Measurements from ENCODE around the gene IGSF3.
"Not testable (repeated sequence)": the region's sequence is repeated elsewhere in the genome, so short reads cannot be mapped to it uniquely, and the experiment has no call there.

Gene IGSF3

GRCh38 chr1:116595946-116596741 is 71.4 kb downstream of the IGSF3 start:
- not testable (repeated sequence) for H3K36me3 ChIP-seq (ENCODE audit: control insufficient read depth, insufficient read depth, low read length); DNase-seq (ENCODE audit: extremely low read depth, insufficient read length); H3K27me3 ChIP-seq (replicated peaks; ENCODE audit: control insufficient read depth, insufficient read depth, low read length); H3K4me3 ChIP-seq (replicated peaks; ENCODE audit: low read depth, low read length)
- TF ChIP-seq, protein P1, sequence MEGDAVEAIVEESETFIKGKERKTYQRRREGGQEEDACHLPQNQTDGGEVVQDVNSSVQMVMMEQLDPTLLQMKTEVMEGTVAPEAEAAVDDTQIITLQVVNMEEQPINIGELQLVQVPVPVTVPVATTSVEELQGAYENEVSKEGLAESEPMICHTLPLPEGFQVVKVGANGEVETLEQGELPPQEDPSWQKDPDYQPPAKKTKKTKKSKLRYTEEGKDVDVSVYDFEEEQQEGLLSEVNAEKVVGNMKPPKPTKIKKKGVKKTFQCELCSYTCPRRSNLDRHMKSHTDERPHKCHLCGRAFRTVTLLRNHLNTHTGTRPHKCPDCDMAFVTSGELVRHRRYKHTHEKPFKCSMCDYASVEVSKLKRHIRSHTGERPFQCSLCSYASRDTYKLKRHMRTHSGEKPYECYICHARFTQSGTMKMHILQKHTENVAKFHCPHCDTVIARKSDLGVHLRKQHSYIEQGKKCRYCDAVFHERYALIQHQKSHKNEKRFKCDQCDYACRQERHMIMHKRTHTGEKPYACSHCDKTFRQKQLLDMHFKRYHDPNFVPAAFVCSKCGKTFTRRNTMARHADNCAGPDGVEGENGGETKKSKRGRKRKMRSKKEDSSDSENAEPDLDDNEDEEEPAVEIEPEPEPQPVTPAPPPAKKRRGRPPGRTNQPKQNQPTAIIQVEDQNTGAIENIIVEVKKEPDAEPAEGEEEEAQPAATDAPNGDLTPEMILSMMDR (IDR thresholded peaks at IDR 0.05; ENCODE audit: insufficient read depth, low read length, poor library complexity, severe bottlenecking), result peak; percentile 59

GRCh38 chr1:116595065-116595840 is 72.3 kb downstream of the IGSF3 start:
- not testable (repeated sequence) for DNase-seq (ENCODE audit: extremely low read depth, insufficient read length); H3K27me3 ChIP-seq (replicated peaks; ENCODE audit: control insufficient read depth, insufficient read depth, low read length); H3K4me3 ChIP-seq (replicated peaks; ENCODE audit: low read depth, low read length); H3K36me3 ChIP-seq (ENCODE audit: control insufficient read depth, insufficient read depth, low read length)
- TF ChIP-seq, protein P1 (IDR thresholded peaks at IDR 0.05; ENCODE audit: insufficient read depth, low read length, poor library complexity, severe bottlenecking), result peak; percentile 29

- DNase-seq (ENCODE audit: extremely low read depth, insufficient read length); H3K27me3 ChIP-seq (replicated peaks; ENCODE audit: control insufficient read depth, insufficient read depth, low read length); H3K36me3 ChIP-seq (ENCODE audit: control insufficient read depth, insufficient read depth, low read length); H3K4me3 ChIP-seq (replicated peaks; ENCODE audit: low read depth, low read length): not testable (repeated sequence)
These were observed 73.6 kb downstream of the IGSF3 start for GRCh38 chr1:116593977-116594376.

- not testable (repeated sequence) for DNase-seq (ENCODE audit: extremely low read depth, insufficient read length); H3K4me3 ChIP-seq (replicated peaks; ENCODE audit: low read depth, low read length); H3K36me3 ChIP-seq (ENCODE audit: control insufficient read depth, insufficient read depth, low read length); H3K27me3 ChIP-seq (replicated peaks; ENCODE audit: control insufficient read depth, insufficient read depth, low read length)
These were observed 74.1 kb downstream of the IGSF3 start for GRCh38 chr1:116593401-116593800.

- not testable (repeated sequence) for DNase-seq (ENCODE audit: extremely low read depth, insufficient read length); H3K36me3 ChIP-seq (ENCODE audit: control insufficient read depth, insufficient read depth, low read length); H3K4me3 ChIP-seq (replicated peaks; ENCODE audit: low read depth, low read length); H3K27me3 ChIP-seq (replicated peaks; ENCODE audit: control insufficient read depth, insufficient read depth, low read length)
These were observed 75.5 kb downstream of the IGSF3 start for GRCh38 chr1:116591951-116592605.

DNA sequence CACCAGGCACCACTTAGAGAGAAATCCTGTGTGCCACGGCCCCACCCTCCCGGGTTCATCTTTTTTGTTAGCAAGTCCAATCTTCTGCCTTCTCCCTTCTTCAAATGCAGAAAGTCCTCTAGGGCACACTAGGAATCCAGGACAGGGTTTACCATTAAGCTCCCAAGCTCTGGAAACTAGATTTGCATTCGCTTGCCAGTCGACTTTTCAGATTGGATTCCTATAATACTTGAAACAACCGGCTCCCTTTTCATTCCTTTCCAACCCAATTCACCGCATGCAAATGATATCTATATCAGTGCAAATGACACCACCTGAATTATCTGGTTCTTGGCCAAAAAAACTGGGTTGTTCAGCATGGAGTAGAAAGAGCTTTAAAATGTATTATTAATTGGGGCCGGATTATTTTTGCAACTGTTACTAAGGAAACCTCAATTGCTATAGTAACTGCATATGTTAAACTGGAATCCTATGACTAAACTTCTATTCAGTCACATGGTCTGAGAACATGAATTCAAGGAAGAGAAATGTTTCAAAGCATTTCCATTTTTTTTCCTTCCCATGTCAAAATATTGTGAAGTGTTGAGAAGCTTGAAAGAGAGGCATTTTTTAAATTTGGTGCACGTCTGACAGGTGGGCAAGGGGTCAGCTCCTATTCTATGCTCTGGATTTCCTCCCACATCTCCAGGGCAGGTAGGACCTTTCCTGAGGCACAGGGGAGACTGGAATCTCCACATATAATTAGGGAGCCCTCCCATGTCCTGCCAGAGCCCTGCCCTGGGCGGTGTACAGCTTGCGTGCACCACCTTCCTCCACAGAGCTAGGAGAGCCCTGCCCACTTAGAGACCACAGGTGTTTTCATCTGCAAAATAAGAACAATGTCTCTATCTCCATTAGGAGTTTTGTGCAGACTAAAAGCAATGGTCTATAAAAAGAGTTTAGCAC is 76.3 kb downstream of the IGSF3 start:
- not testable (repeated sequence) for H3K27me3 ChIP-seq (replicated peaks; ENCODE audit: control insufficient read depth, insufficient read depth, low read length); H3K4me3 ChIP-seq (replicated peaks; ENCODE audit: low read depth, low read length); DNase-seq (ENCODE audit: extremely low read depth, insufficient read length); H3K36me3 ChIP-seq (ENCODE audit: control insufficient read depth, insufficient read depth, low read length)

GRCh38 chr1:116590359-116591005 is 77.1 kb downstream of the IGSF3 start:
- DNase-seq (ENCODE audit: extremely low read depth, insufficient read length); H3K36me3 ChIP-seq (ENCODE audit: control insufficient read depth, insufficient read depth, low read length); H3K27me3 ChIP-seq (replicated peaks; ENCODE audit: control insufficient read depth, insufficient read depth, low read length); H3K4me3 ChIP-seq (replicated peaks; ENCODE audit: low read depth, low read length): not testable (repeated sequence)

DNA sequence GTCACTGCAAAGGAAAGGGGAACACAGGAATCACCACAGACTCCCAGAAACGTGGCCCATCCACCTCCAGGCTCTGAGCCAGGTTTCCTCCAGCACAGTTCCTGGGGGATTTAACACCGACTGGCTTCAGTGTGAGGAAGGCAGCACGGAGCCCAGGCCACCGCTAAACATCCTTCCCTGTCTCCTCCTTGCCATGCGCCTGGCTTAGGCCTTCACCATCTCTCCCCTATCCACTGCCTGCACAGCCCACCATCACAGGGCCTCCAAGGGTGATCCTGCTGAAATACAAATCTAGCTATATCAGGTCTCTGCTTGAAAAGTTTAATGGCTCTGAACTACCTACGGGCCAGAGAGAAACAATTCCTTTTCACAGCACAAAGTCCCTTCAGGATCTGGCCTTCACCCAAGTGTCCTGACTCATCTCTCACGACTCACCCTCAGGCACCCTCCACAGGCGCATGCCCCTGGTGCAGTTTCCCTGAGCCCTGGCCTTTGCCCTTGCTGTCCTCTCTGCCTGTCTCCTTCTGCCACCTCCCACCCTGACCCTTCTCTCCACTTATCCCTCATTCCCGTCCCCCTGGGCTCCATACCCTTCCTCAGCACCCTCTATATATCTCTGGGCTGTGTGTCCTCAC is 78.3 kb downstream of the IGSF3 start:
- not testable (repeated sequence) for H3K36me3 ChIP-seq (ENCODE audit: control insufficient read depth, insufficient read depth, low read length); H3K4me3 ChIP-seq (replicated peaks; ENCODE audit: low read depth, low read length); H3K27me3 ChIP-seq (replicated peaks; ENCODE audit: control insufficient read depth, insufficient read depth, low read length); DNase-seq (ENCODE audit: extremely low read depth, insufficient read length)

All from GM06990 (cell line).